Activated naive CD8-positive, alpha-beta T cell treated with anti-CD3 and anti-CD28 coated beads, Interleukin-2, amount 50 U/mL, for 16 hours (primary cell): Measurements from ENCODE around the gene ATP9B.

Experiments
- DNase-seq: peaks from one replicate; pipeline ENCODE4 v3.0.0-alpha.2; 2020; ENCODE audit warnings: low read depth, low spot score

ATP9B gene

DNA sequence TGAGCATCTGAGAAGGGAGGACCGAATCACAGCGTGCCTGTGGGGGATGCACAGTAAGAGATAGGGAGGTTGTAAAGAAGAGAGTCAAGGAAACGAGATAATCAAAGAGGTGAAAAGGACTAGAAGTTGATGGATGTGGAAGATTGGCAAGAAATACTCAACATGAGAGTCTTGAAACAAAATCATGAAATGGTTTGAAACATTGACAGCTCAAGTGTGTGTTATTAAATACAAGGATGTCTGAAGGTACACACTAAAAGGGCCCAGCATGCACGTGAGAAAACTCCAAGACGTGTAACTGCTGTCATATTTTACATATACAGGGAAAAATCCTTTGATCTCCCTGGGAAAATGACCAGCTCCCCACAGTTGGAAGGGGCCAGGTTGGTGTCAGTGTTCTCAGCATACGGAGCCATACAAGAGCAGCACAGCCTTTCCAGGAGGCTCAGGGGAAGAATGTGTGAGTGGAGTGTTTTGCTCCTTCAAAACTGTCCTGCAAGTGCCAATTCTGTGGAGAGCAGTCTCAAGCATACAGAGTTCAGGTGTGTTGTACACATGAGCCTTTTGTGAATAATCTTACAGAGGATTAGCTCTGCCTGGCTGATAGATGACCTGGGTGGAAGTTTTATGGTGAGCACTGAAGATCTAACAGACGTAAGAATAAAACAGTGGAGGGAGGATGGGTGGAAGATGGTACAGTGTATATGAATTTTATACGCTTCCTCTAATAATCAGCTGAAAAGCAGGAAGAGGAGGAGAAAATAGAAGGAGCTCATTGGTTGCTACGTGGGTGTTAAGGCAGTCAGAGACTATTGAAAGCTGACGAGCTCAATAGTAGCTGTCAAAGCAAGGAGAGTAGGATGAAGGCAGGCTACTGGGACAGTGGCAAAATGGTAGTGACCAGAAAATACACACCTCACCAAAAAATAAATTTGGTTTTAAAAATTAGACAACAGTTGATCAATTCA is 126.8 kb downstream of the ATP9B start:
- DNase-seq = no peak

DNA sequence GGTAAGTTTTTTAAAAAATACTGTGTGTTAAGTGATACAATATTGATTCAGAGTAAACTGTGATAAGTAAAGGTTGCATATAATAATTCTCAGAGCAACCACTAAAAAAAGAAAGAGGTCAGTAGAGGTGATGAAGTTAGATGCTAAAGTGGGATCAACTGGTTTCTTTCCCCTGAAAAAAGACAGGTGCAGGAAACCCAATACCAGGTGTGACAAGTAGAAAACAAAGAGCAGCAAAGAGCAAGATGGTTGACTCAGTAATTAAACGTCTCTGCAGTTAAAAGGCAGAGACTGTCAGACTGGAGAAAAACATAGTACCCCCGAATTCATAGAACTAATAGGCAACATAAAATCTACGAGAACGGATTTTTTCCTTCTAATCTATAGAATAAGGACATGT is 128.3 kb downstream of the ATP9B start:
- DNase-seq = no peak

DNA sequence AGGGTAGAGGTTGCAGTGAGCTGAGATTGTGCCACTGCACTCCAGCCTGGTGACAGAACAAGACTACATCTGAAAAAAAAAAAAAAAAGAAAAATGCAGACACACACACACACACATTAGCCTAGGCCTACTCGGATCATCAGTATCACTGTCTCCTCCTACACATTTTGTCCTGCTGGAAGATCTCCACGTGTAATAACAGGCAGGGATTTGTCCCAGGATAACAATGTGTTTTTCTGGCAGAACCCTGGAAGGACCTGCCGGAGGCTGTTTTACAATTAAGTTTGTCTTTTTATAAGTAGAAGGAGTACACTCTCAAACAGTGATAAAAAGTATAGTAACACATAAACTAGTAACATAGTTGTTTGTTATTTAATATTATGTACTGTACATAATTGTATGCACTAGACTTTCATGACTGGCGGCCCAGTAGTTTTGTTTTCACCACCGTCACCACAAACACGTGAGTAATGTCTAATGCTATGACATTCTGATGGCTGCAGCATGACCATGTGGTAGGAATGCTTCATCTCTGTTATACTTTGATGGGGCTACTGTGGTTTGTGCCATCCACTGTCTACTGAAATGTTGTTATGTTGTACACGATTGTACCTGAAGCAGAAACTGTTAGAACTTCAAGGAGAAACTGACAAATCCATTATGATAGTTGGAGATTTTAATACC is 130.6 kb downstream of the ATP9B start:
- no peak for DNase-seq

DNA sequence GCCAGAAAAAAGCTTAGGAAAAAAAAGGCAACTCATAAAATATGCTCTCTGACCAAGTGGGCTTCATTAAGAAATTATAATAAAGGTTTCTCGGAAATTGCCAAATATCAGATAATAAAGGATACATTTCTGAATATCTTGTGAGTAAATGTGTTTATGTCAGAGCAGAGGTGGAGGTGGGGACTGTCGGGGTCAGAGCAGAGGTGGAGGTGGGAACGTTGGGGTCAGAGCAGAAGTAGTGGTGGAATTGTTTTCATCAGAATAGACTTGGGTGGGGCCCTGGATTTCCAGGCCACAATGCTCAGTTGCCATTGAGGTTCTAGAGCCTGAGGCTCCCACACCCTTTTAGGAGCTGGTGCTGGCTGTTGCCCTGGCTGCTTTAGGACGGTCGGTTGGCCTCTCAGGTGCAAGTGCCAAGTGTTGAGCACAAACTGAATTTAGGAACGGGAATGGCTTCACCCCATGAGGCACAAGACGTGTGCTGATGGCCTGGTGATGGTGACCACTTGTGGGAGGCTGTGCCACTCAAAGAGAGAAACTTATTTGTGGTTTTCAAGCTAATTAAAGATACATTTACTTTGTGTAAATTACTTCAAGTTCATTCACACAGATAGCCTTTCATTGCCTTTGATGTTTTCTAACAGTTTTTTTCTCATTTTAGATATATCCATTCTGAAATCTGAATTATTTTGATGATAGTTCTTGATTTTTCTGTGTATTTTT is 131.5 kb downstream of the ATP9B start:
- DNase-seq = peak; percentile 10

DNA sequence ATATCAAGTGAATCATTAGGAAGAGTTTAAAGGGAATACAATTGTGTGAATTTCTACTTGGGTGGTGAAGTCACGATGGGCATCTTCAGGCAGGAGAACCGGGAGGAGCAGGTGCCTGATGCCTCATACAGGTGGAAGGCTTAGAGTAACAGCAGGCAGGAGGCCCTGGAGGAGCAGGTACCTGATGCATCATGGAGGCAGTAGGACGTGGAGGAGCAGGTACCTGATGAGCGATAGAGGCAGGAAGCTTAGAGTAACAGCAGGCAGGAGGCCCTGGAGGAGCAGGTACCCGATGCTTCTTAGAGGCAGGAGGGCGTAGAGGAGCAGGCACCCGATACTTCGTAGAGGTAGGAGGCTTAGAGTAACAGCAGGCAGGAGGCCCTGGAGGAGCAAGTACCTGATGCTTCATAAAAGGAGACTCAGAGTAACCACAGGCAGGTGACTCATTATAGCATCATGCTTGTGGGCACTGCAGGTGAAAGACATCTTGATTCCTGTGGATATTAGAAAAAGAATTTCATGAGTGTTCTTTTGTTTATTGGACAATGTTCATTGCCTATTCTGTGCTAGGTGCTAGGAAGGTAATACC is 133.9 kb downstream of the ATP9B start:
- DNase-seq = no peak

DNA sequence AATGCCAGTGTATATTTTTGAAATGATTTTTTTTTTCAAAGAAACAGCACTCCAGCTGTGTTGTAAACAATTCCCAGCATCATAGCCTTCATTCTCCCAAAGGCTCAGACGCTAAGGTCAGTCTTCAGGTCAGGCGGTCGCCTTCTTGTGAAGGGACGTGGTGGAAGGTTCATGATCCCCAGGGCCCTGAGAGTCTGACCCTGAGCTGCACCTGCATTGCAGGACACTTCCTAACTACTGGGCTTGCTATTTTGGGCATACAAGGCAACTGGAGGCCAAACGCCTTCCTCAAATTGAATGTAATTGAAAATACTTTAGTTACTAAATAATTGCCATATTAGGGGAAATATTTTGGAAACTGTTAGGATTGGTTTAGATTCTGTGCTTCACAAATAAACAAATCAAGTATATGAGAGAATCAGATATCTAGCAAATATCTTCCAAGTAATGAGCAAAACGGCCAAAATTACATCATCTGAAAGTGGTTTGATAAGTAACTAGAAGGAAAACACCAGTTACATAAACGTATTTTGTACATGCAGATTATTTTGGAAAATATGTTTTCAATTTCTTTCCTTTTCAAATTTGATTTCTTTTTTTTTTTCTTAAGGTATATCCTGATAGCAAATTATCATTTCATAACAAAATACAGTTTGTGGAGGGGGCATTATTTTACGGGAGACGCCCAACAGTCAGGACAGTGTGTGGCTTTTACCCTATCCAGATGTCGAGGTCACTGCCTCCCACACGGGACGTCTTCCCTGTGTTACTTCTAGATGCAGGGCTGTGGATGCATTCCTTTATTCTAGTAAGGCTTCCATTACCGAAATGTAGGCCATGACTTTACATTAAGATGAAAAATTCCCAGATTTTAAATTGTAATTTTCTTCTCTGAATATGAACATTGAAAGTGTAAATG is 136.0 kb downstream of the ATP9B start:
- no peak for DNase-seq

- DNase-seq = no peak
Measured at GRCh38 chr18:79206444-79206843, 137.2 kb downstream of the ATP9B start.

DNA sequence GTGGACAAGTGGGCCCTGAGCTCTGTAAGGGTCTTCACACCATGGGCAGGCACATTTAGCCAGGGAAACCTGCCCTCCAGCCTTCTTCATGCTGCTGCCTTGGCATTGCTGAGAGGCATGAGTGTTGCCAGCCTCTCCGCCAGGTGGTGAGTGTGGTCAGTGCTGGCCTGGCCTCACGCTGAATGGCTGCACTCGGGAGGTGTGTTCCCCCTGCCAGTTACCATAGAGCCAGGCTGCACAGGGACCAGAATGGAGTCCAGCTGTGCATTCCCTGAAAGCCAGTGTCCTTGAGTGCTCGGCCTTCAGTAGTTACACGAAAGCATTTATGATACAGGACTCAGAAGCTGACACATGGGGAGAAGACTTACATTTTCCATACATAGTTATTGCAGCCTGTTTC is 139.7 kb downstream of the ATP9B start:
- no peak for DNase-seq

DNA sequence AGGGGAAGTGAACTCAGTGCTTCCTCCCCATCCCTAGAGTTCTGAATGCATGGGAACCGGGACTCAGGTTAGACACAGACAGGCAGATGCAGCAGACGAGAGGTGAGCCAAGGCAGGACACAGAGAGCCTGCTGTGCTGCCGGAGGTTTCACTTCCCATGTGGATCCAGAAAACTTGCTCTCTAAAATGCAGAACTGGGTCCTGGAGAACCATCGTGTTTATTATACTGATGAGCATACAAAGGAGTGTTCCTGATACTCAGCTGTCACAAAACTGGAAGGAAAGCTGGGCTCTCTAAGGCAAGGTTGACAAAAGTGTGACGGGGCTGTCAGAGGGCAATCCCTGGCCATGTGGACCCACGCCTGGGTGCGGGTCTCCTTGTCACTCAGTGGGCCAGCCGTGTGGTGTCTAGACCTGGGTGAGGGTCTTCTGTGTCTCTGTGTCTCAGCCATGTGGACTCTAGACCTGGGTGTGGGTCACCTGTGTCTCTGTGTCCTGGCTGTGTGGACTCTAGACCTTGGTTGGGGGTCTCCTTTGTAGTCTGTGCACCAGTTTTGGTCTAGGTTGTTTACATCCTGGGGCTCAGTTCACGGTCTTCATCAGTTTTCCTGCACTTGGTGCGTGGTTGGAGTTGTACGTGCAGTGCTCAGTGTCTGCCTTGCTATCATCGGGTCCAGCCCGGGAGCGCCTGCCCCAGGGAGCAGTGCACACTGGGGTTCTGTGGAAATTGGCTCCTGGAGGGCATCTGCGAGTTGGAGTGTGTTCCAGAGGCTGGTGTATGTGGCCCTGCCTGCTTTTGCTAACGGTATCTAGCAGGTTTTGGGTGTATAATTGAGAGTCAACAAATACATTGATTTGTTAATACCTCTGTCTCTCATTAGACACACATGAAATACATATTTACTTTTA is 141.1 kb downstream of the ATP9B start:
- no peak for DNase-seq

- DNase-seq = no peak
Measured at GRCh38 chr18:79211844-79212243, 142.7 kb downstream of the ATP9B start.

GRCh38 chr18:79214056-79214455 is 144.9 kb downstream of the ATP9B start:
- no peak for DNase-seq

DNA sequence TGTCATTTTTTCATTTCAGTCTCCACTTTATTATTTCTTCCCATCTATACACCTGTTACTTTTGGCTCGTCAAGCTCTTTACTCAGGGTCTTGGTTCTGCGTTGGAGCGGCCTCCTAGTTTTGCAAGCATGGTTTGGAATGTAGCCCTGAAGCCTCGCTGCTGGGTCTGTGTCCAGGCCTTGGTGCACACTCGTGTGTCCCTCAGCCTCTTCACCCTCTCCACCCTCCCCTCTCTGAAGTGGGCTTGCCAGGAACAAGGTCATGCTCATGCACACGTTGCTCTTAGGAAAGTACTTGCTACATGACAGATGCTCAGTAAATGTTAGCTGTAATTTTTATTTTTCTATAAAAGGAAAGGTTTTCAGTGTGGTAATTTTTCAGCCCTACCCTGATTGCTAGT is 147.0 kb downstream of the ATP9B start:
- no peak for DNase-seq

DNA sequence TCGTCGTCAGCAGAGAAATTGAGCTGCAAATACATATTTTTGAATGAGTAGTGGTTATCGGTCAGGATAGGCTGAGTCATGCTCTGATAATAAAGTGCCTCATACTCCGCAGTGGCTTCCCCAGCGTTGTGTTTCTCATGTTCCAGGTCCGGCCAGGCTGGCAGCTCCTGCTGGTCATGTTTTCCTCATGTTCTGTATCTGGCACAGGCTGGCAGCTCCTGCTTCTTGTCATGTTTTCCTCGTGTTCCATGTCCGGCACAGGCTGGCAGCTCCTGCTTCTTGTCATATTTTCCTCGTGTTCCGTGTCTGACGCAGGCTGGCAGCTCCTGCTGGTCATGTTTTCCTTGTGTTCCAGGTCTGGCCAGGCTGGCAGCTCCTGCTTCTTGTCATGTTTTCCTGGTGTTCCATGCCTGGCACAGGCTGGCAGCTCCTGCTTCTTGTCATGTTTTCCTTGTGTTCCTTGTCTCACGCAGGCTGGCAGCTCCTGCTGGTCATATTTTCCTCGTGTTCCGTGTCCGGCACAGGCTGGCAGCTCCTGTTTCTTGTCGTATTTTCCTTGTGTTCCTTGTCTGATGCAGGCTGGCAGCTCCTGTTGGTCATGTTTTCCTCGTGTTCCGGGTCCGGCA is 148.9 kb downstream of the ATP9B start:
- no peak for DNase-seq

DNA sequence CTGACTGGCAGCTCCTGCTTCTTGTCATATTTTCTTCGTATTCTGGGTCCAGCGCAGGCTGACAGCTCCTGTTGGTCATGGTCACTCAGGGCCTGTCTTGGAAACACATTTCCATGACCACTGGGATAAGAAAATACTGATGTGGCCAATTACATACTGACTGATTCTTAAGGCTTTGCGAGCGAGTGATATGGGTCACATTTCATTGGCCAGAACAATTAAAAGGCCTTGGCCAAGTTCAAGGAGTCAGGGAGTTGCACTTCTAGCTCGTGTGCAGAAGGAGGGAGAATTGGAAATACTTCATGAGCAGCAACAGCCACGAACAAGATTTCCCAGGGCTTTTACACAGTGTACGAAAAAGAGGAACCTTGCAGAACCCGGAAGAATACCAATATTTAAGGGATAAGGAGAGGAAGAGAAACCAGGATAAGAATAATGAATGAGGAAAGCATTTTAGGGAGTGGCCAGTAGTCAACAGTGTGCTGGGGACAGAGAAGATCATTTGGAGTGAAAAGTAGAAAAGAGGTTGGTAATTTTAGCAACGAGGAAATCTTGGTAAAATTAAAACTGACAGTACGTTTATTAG is 149.5 kb downstream of the ATP9B start:
- no peak for DNase-seq

GRCh38 chr18:79221136-79221535 is 151.9 kb downstream of the ATP9B start:
- DNase-seq = no peak

DNA sequence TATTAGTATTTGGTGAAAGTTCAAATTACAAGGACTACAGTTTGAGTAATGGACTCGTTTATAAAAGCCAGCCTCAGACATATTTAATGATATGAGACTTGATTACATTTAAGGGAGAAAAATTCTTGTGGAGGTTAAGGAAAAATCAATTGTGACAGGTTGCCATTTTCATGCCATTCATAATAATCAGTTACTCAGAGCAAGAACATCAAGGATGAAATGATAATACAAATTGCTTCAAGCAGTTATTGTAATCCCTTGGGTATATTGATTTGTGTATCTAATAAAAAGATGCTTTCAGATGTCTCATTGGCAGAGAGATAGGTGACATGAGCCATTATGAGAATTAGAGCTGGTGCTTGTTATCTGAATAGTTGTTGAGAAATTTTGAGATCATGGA is 153.6 kb downstream of the ATP9B start:
- no peak for DNase-seq

- DNase-seq = no peak
Measured at GRCh38 chr18:79223431-79223830, 154.2 kb downstream of the ATP9B start.

DNA sequence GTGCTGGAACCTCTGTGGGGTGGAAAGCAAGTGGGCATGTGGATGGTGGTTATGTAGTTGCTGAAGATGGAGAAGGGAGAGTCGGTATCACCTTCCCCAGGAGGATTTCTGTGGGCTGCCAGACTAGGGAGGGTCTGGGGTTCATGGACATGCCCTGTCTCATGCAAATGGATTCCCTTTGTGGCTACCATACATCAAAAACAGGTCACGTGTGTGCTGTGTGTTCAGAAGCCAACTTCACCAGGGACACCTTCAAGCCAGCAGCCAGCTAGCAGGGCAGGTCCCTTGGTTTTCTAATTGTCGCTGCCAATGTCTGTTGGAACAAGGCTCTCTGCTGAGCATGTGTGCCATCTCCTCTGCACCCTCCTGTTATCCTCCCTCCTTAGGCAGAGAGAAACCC is 155.2 kb downstream of the ATP9B start:
- DNase-seq = no peak

- DNase-seq = no peak
Measured at GRCh38 chr18:79227621-79228020, 158.4 kb downstream of the ATP9B start.
